HepG2 (cell line): ENCODE data around the gene FAM110A. TPM values are rescaled to one million over a fixed set of nuclear protein-coding genes. Genes with fewer than 3 reads are reported as not detected.

ENCODE experiments used
- ATAC-seq: fragments of 200-7000 bp; cut with Tn5 transposase; 3 replicates; pipeline ENCODE4 v1.9.1; 2020; ENCODE audit warnings: mild to moderate bottlenecking, moderate library complexity
- BruUV-seq: library from RNA; stranded (reverse); fragments of 400-500 nt; replicated peaks from 2 replicates; lab custom pipeline; 2021; lab: Mats Ljungman, UMichigan
- CTCF ChIA-PET: fragments of 300-600 bp; formaldehyde crosslinking; extraction: SDS; loops from one replicate; lab custom pipeline; 2021; ENCODE audit warnings: low total read pairs, inconsistent platforms, low intra/inter-chr PET ratio; lab: Yijun Ruan, JAX
- POLR2A ChIA-PET: fragments of 350-600 bp; sonication (Branson Sonifier 250); formaldehyde crosslinking; loops from one replicate; lab custom pipeline; 2020; ENCODE audit warnings: antibody characterized with exemption, inconsistent platforms; lab: Yijun Ruan, JAX
- DNase-seq: peaks from one replicate; pipeline ENCODE4 v3.0.0-alpha.2; 2015; ENCODE audit warnings: low spot score
- FAIRE-seq: peaks from 3 replicates; lab custom pipeline; 2011; peaks lifted over from hg19 to GRCh38; lab: Jason Lieb, UNC
- H2AFZ ChIP-seq: one replicate; pipeline ENCODE4 v1.6.1; 2011; ENCODE audit warnings: low read length, inconsistent platforms
- H3K27ac ChIP-seq: fragments of 300-600 bp; 3 replicates; pipeline ENCODE4 v1.8.0; 2011; ENCODE audit warnings: mixed run types, mild to moderate bottlenecking, mixed read lengths, low read length, inconsistent platforms; ENCODE audit not compliant: insufficient read depth; ENCODE audit errors: extremely low read length
- H3K27me3 ChIP-seq, 2 experiments: fragments of 200-600 bp in 1 of 2; 2 replicates in 1 of 2; 3 replicates in 1 of 2; pipeline versions ENCODE4 v1.6.0 to v1.8.0; 2011; ENCODE audit warnings: low read length in 2 of 2, mild to moderate bottlenecking in 2 of 2, moderate library complexity in 2 of 2, inconsistent platforms in 1 of 2; ENCODE audit not compliant: insufficient read depth in 2 of 2, control insufficient read depth in 1 of 2
- H3K36me3 ChIP-seq, 2 experiments: fragments of 200-600 bp in 1 of 2; replicated peaks in 1 of 2; 2 replicates in 1 of 2; 3 replicates in 1 of 2; pipeline versions ENCODE4 v1.5.1 to v1.8.0; 2011; ENCODE audit warnings: low read length in 2 of 2, inconsistent platforms in 1 of 2; ENCODE audit not compliant: insufficient read depth in 2 of 2, control insufficient read depth in 1 of 2
- H3K4me1 ChIP-seq: 2 replicates; pipeline ENCODE4 v1.5.1; 2012; ENCODE audit warnings: low read length, inconsistent platforms; ENCODE audit not compliant: insufficient read depth
- H3K4me2 ChIP-seq: 2 replicates; pipeline ENCODE4 v1.6.0; 2011; ENCODE audit warnings: low read depth, low read length, inconsistent platforms
- H3K4me3 ChIP-seq, 3 experiments: fragments of 200-600 bp in 1 of 3; sonication (generic), shearing (Covaris generic) in 1 of 3; replicated peaks in 1 of 3; 2 replicates each; pipeline ENCODE4 v1.5.1; 2011 to 2016; ENCODE audit warnings: low read length in 3 of 3, inconsistent platforms in 2 of 3, low read depth in 2 of 3, mild to moderate bottlenecking in 2 of 3, control low read depth in 1 of 3, mixed read lengths in 1 of 3; ENCODE audit not compliant: insufficient read depth in 1 of 3
- H3K79me2 ChIP-seq: one replicate; pipeline ENCODE4 v1.6.1; 2011; ENCODE audit warnings: low read length, inconsistent platforms; ENCODE audit not compliant: insufficient read depth
- H3K9ac ChIP-seq: 2 replicates; pipeline ENCODE4 v1.6.0; 2011; ENCODE audit warnings: mild to moderate bottlenecking, low read depth, low read length, inconsistent platforms; ENCODE audit not compliant: insufficient read depth
- H3K9me3 ChIP-seq: 2 replicates; pipeline ENCODE4 v1.5.1; 2012; ENCODE audit warnings: mild to moderate bottlenecking, low read length
- H4K20me1 ChIP-seq: 2 replicates; pipeline ENCODE4 v1.6.0; 2011; ENCODE audit warnings: inconsistent platforms, mild to moderate bottlenecking, low read length, moderate library complexity; ENCODE audit not compliant: insufficient read depth
- HDAC2 ChIP-seq: sonication (generic); formaldehyde crosslinking; IDR thresholded peaks from 2 replicates; pipeline ENCODE4 v1.4.0; 2020; ENCODE audit warnings: missing genetic modification reagents
- HES4 ChIP-seq: sonication (generic); formaldehyde crosslinking; IDR thresholded peaks from 2 replicates; pipeline ENCODE4 v1.9.0; 2021; ENCODE audit warnings: mild to moderate bottlenecking, missing genetic modification reagents, borderline replicate concordance
- HOMEZ ChIP-seq: IDR thresholded peaks from 2 replicates; pipeline ENCODE4 v1.6.1; 2016; ENCODE audit warnings: low read depth
- KLF13 ChIP-seq: sonication (generic); formaldehyde crosslinking; IDR thresholded peaks from 2 replicates; pipeline ENCODE4 v1.4.0; 2020; ENCODE audit warnings: mild to moderate bottlenecking, missing genetic modification reagents
- ZBTB25 ChIP-seq: IDR thresholded peaks from 2 replicates; pipeline ENCODE4 v1.6.1; 2018; ENCODE audit warnings: missing genetic modification reagents
- ZFP90 ChIP-seq: sonication (generic); formaldehyde crosslinking; IDR thresholded peaks from 2 replicates; pipeline ENCODE4 v1.8.0; 2022; ENCODE audit warnings: missing genetic modification reagents, mild to moderate bottlenecking, inconsistent platforms, borderline replicate concordance
- ZFY ChIP-seq: sonication (generic); formaldehyde crosslinking; IDR thresholded peaks from 2 replicates; pipeline ENCODE4 v1.4.0; 2020; ENCODE audit warnings: missing genetic modification reagents
- ZNF318 ChIP-seq: sonication (generic); formaldehyde crosslinking; IDR thresholded peaks from 2 replicates; pipeline ENCODE4 v1.4.0; 2020; ENCODE audit warnings: mild to moderate bottlenecking, missing genetic modification reagents
- ZNF335 ChIP-seq: sonication (generic); formaldehyde crosslinking; IDR thresholded peaks from 2 replicates; pipeline ENCODE4 v1.4.0; 2020; ENCODE audit warnings: missing genetic modification reagents
- ZNF552 ChIP-seq: sonication (generic); formaldehyde crosslinking; IDR thresholded peaks from 2 replicates; pipeline ENCODE4 v1.9.0; 2022; ENCODE audit warnings: missing genetic modification reagents, mild to moderate bottlenecking, borderline replicate concordance
- ZNF749 ChIP-seq: sonication (generic); formaldehyde crosslinking; IDR thresholded peaks from 2 replicates; pipeline ENCODE4 v1.8.0; 2022; ENCODE audit warnings: mild to moderate bottlenecking, missing genetic modification reagents, moderate library complexity, borderline replicate concordance
- WGBS: methylation state at CpG from one replicate; pipeline ENCODE4 v1.1.6; 2017; ENCODE audit warnings: low lambda C conversion rate; 5-methylcytosine and 5-hydroxymethylcytosine counted together
- in situ Hi-C: cut with HindIII; loops from 2 replicates; pipeline ENCODE4 v1.10.0; 2017; ENCODE audit warnings: low pct_unique_long_range_greater_than_20kb; ENCODE audit not compliant: extremely low pct_ligation_motif_present
- intact Hi-C: fragments of 100-400 bp; cut with micrococcal nuclease; formaldehyde crosslinking; loops from one replicate; pipeline ENCODE4 v1.10.0; 2022; ENCODE audit not compliant: unreplicated experiment
- polyA plus RNA-seq, 8 experiments: library from polyadenylated mRNA; depleted of rRNA in 3 of 8; stranded (reverse) in 7 of 8; unstranded in 1 of 8; fragments of >200 nt; fragmentation: Illumina TruSeq in 4 of 8; extraction: Trizol in 4 of 8; gene quantifications; 2 replicates each; pipeline versions ENCODE4 v1.2.1 to v1.2.3, GENCODE V29; 2011 to 2016; ENCODE audit warnings: low read depth in 4 of 8, missing spikeins in 1 of 8, mixed read lengths in 1 of 8; ENCODE audit not compliant: insufficient read depth in 1 of 8
- total RNA-seq, 5 experiments: library from RNA; depleted of rRNA; stranded (reverse); fragments of >200 nt; fragmentation: Illumina TruSeq; extraction: Trizol; gene quantifications; 2 replicates each; pipeline ENCODE4 v1.2.3, GENCODE V29; 2016; ENCODE audit warnings: low read depth in 1 of 5

The FAM110A gene
- total and polyA plus RNA-seq, 2 of the 13 experiments (the other 11 are each of a cell fraction or from before 2014, with no cell fraction given) = 1.9 TPM

GRCh38 chr20:821731-822065 lies 11.8 kb upstream of the FAM110A start (continued):
- TF ChIP-seq ZBTB25 (CRISPR knock-in tag) (no peak), ZFP90 (no peak)

GRCh38 chr20:822651-823573 lies 10.6 kb upstream of the FAM110A start:
- no TSS peak for BruUV-seq
- H4K20me1 ChIP-seq = no peaks in the 10 kb centered on the region
- 21% methylated on average over 10 of the region's 12 CpGs for WGBS
- no peaks in the 10 kb centered on the region for H3K36me3 ChIP-seq
- ChIA-PET CTCF (no interaction called here), POLR2A (no interaction called here)
- no peak overlapping the region for H3K4me3 ChIP-seq
- H3K9ac ChIP-seq = no peak overlapping the region
- intact Hi-C loops (no loop called here), in situ Hi-C loops (no loop called here)
- H3K4me2 ChIP-seq = no peak overlapping the region
- H3K27ac ChIP-seq = no peak overlapping the region
- 0 out of 2 replicates have a peak, but pooled peaks cover 7% of the 10 kb centered on the region for H3K4me1 ChIP-seq
- H2AFZ ChIP-seq = no peak overlapping the region
- ATAC-seq (no peak), FAIRE-seq (no peak), DNase-seq (no peak)
- H3K27me3 ChIP-seq = peaks cover 0 to 6% of the 10 kb centered on the region in 2 experiments; a peak in 2 of 5 replicates
- no peaks in the 10 kb centered on the region for H3K9me3 ChIP-seq
- H3K79me2 ChIP-seq = no peaks in the 10 kb centered on the region
- TF ChIP-seq ZNF318 (CRISPR knock-in tag) (0 out of 2 replicates have a peak, but pooled peaks have one; percentile 12), ZNF749 (CRISPR knock-in tag) (no peak), HES4 (CRISPR knock-in tag) (no peak), ZNF335 (CRISPR knock-in tag) (no peak), ZFY (CRISPR knock-in tag) (peak; percentile 22; the same call in 1 of the 2 replicates), KLF13 (no peak), HDAC2 (CRISPR knock-in tag) (no peak), HOMEZ (CRISPR knock-in tag) (no peak), ZNF552 (CRISPR knock-in tag) (no peak)
